LHCN-M2 (cell line): ENCODE results near the gene VHLL. TPM values are rescaled to one million over a fixed set of nuclear protein-coding genes. Genes with fewer than 3 reads are reported as not detected.

ENCODE experiments used
- DNase-seq: peaks from one replicate; pipeline ENCODE4 v3.0.0-alpha.2; 2012; ENCODE audit warnings: low read depth
- total RNA-seq: library from RNA; depleted of rRNA; stranded (reverse); fragments of >200 nt; gene quantifications from 2 replicates; pipeline ENCODE4 v1.2.3, GENCODE V29; 2014; rRNA removed

The VHLL gene
- total RNA-seq, 1 experiment from 2014 or later, result not detected

GRCh38 chr1:156257711-156258110 is 41.4 kb downstream of the VHLL start:
- DNase-seq, result no peak

- DNase-seq, result no peak
Measured at GRCh38 chr1:156253634-156254033, 45.5 kb downstream of the VHLL start.

- no peak for DNase-seq
Measured at GRCh38 chr1:156251527-156251926, 47.6 kb downstream of the VHLL start.

- no peak for DNase-seq
Measured at GRCh38 chr1:156249593-156249992, 49.5 kb downstream of the VHLL start.

Other genes starting within 250 kb of the VHLL start
- gene UBQLN4, start 245.5 kb downstream of the VHLL start, total RNA-seq, result 34.1 and 37.7 TPM in 2 replicates
- 67.3 and 70.9 TPM in 2 replicates for gene LAMTOR2, start 244.5 kb downstream of the VHLL start, total RNA-seq
- gene RAB25, start 238.1 kb downstream of the VHLL start, total RNA-seq, result not detected in 2 replicates
- 4.9 and 5.8 TPM in 2 replicates for gene MEX3A, start 216.8 kb downstream of the VHLL start, total RNA-seq
- gene LMNA, start 184.6 kb downstream of the VHLL start, total RNA-seq, result 1,371 and 1,475 TPM in 2 replicates
- gene SEMA4A, start 145.7 kb downstream of the VHLL start, total RNA-seq, result 0.40 and 0.64 TPM in 2 replicates
- gene SLC25A44, start 105.2 kb downstream of the VHLL start, total RNA-seq, result 11.2 and 15.6 TPM in 2 replicates
- 67.2 and 70.1 TPM in 2 replicates for gene PMF1, start 86.3 kb downstream of the VHLL start, total RNA-seq
- 2.0 and 4.3 TPM in 2 replicates for gene BGLAP, start 57.1 kb downstream of the VHLL start, total RNA-seq
- 0.83 and 1.8 TPM in 2 replicates for gene PAQR6, start 51.3 kb downstream of the VHLL start, total RNA-seq
- gene SMG5, start 16.5 kb downstream of the VHLL start, total RNA-seq, result 66.1 and 74.9 TPM in 2 replicates
- gene TMEM79, start 15.0 kb downstream of the VHLL start, total RNA-seq, result 2.9 and 3.2 TPM in 2 replicates
- 42.2 and 45.6 TPM in 2 replicates for gene GLMP, start 3.6 kb downstream of the VHLL start, total RNA-seq
- gene CCT3, start 39.0 kb upstream of the VHLL start, total RNA-seq, result 341 and 346 TPM in 2 replicates
- gene TSACC, start 39.2 kb upstream of the VHLL start, total RNA-seq, result not detected in 2 replicates
- gene RHBG, start 69.9 kb upstream of the VHLL start, total RNA-seq, result not detected in 2 replicates
- gene MEF2D, start 201.5 kb upstream of the VHLL start, total RNA-seq, result 21.9 and 23.2 TPM in 2 replicates